Stimulated activated CD8-positive, alpha-beta memory T cell treated with anti-CD3 and anti-CD28 coated beads, Interleukin-15, amount 100 ng/mL, for 4 hours (primary cell): ENCODE measurements around the gene RASL10B.

Source experiments
- DNase-seq, 2 donors: peaks; one replicate each; pipeline ENCODE4 v3.0.0-alpha.2; 2020; ENCODE audit warnings: low read depth in 2 of 2

RASL10B gene

DNA sequence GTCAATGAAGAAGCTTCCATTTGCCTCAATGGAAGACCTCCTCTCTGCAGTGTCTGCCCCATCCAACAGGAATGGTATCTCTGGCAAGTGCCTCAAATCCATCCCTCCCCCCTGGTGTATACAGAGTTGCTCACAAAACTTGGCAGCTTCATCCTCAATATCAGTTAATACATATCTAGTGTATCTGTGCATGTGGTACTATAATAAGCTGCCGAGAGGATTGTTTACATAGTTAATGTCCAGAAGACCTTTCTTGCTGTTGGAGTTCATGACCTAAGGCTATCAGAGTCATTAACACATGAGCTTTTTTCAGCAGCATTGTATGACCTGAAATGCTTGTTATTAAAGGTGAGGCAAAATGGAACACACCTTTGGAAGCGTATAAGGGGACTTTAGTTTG is 14.0 kb upstream of the RASL10B start:
- DNase-seq: no peak

DNA sequence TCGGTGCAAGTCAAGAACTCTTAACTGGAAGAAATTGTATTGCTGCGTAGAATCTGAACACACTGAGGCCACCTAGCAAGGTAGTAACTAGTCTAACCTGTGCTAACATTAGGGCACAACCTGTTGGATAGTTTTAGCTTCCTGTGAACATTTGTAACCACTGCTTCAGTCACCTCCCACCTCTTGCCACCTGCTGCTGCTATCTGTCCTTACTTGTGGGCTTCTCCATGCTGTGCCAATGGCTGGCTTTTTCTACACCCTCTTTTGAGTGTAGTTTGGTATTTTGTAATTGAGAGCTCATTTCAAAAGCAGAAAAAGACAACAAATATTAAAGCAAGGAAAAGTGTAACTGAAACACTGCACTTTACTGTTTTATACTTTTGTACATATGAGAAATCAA is 7.7 kb upstream of the RASL10B start:
- no peak for DNase-seq

DNA sequence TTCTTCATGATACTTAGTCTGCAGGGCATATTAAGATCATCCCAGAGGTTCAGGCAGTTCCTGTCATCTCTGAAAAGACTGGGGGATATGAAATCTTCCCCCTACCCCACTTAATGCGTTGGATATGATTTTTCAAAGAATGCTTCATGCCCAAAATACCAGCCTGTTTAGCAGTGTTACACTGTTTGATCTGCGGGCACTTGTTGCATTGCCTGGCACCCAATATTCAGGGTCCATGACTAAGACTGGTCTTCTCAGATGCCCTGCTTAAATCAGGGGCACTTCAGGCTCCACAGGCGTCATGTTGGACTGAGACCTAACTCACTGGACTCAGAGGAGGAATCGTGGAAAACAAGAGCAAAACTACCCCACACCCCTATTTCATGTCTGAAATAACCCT is 6.4 kb upstream of the RASL10B start:
- DNase-seq: no peak

DNA sequence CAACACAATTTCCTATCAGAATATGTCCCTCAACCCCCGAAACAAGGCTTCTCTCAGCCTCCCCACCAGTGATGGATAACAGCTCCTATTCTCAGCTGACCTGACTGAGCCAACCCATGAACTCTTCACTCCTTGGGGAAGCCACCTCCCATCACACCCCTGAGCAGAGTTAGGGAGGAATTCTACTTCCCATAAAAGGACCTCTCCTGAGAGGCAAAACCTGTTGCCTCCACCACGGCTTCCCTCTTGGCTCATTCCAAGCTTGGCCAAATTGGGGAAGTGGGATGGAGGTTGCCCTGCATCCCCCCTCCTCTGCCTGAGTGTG is 5.7 kb upstream of the RASL10B start:
- DNase-seq: no peak

DNA sequence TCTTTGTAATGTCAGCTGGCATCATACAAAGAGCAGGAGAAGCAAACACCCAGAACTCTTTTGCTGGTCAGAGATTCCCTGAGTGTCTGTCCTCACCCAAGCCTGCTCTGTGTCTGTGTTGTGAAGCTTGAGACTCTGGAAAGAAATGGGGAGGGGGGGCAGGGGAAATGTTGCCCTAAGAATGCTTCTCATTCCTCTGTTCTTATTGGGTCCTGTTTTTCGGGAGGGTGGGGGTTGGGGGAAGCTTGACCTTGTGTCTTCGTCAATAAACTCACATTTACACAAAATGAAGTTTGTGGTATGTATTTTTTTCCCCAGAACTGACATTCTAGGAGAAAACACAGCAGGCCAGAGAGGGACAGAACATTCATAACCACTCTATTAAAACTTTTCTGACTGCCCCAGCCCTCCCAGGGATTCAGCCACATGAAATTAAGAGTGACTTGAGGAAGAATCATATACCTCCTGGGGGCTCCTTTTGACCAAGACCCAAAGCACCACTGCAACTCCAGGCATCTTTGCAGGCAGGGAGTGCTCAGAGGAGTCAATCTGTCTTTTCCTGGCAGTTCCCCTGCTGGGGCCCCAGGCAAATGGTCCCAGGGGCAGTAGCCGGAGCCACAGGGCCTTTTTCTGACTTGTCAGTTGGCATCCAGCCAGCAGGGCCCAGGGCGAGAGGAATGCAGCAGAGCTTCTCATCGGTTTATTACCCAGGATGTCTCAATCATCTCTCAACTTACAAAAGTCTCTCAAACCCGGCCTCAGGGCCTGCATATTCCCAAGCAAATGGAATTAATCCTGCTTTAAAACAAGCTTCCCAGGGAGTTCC is 5.1 kb upstream of the RASL10B start:
- no peak for DNase-seq

DNA sequence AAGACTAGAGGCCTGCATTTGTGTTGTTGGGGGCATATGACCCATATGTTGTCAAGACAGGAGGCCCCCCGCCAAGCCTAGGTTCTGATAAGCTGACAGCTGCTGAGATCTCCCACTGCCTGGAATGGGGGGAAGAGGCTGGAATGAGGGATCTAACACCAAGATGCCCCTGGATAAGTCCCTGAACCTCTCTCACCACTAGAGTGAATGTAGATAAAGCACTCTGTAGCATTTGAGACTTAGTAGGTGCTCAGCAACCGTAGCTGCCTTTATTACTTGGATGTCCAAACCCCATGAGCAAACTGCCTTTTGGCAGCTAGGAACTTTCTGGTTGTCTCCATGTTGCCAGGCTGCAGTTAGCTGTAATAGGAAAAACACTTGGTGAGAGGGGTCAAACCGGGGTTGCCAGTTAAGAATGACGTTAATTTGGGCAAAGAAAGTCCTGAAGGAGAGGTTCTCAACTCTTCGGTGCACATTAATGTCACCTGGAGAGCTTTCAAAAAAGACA is 4.4 kb upstream of the RASL10B start:
- DNase-seq: no peak

DNA sequence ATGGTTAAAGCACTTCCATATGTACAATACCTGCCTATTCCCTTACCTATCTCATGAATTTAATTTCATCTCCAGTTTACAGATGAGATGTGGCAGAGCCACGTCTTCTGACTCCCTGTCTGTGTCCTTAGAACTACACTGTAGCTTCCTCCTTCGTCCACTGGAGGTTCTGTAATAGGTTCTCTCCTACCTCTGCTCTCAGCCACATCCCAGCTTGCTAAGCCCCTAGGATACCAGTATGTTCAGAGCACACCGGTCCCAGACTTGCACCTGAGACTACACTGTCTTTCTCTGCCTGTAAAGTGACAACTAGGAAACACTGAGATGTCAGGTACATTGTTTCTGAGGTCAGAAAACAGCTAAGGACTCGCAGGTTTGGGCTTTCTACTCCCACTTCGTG is 3.8 kb upstream of the RASL10B start:
- DNase-seq: no peak

DNA sequence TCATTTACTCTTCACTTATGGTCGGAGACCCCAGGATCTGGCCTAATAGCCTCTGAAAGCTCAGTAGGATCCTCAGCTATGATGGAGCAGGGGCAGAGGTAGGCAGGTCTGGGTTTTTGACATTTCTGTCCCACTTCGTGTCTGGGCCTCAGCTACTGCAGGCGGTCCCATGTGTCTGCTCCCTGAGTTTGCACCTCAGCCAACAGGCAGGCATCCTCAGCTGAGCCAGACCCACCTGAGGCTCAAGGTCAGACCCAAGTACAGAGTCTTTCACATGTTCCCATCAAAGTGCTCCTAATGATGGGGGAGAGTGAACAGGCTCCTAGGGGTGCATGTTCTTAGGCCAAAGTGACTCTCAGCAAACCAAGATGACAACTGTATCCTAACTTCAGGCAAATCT is 2.9 kb upstream of the RASL10B start:
- DNase-seq: no peak

DNA sequence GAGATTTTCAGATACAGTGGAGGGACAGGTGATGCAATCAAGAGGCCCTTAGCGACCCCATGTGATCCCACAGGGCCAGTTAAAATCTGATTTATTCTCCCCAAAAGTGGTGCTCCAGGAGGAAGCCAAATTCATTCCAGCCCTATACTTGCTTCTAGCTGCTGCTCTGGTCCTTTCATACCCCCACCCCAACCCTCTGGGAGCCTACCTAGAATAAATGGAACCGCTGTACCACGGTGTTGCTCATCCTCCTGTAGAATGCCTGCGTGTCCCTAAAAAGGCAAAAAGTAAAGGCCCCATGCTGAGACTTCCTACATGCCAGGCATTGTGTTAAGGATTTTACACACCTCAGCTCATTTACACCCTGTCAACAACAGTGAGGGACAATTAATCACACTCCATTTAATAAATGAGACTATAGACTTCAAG is 2.0 kb upstream of the RASL10B start:
- DNase-seq: no peak

DNA sequence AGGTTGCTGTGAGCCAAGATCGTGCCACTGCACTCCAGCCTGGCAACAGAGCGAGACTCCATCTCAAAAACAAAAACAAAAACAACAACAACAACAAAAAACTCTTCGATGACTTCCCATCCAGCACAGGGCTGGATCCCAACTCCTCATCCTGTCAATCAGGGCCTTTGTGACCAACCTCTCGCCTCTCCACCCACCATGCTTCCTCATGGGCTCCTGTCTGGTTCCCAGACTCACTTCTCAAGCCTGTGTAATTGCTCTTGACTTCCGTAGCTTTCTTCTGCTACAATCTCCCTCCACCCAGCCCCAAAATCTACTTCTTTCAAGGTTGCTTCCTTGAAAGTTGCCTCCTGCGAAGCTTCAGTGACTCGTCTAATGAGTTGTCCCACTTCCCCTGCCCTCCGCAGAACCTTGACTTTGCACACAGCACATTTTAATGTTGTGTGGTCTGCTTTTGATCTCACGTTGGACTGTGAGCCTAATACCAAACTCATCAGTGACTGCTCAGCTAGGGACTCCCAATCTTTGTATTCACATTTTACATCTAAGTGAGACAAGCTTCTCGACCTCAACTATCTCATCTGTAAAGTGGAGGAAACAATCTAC is 936 bp upstream of the RASL10B start:
- DNase-seq: no peak

DNA sequence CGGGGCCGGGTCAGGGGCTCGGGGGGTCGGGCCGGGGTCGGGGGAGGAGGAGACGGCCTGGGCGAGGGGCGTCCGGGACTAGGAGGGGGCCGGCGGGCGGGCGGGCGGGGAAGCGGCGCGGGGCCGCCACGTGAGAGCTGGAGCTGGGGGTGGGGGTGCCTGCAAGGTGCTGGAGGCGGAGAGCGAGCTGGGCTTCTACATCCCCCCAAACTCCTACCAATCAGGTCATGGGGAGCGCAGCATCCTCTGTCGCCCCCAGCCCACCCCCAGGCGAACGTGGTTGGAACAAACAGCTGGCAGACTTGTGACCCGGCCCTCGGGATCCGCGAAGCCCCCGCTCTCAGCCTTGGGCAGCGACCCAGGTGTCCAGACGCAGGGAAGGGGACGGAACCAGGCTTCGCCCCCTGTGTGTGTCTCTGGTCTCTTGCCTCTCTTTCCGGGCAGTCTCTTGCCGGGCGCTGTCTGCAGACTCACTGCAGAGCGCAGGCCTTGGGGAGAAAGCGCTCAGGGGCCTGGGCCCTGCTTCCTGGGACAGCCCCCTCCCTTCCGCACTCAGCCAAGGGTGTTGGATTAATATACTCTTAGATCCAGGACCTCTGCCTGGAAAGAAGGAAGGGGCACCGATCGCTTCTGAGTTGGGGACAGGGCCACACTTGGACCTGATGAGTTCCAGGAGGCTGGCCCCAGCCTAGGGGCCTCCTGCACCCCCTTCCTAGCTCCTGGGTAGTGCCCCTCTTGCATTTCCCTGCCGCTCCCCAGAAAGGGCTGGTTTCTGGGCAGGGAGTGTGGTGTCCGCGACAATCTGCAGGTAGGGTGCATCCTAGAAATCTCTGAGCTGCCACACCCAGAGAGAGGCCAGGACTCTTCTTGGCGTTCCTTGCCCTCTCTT is 722 bp downstream of the RASL10B start:
- no peak for DNase-seq

DNA sequence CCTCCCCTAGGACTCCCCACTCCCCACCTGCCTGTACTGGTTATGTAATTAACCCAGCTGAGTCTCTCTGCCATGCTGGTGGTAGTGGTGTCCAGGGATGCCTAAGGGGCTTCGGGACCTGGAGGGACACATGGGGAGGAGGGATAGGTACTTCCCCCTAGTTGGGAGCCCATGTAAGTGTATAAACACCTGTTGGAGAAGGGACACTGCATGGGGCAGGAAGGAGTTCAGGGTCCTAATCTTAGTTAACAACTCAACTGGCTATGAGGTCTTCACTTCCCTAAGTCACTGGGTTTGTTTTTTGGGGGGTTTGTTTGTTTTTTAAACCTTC is 1.3 kb downstream of the RASL10B start:
- DNase-seq: no peak

DNA sequence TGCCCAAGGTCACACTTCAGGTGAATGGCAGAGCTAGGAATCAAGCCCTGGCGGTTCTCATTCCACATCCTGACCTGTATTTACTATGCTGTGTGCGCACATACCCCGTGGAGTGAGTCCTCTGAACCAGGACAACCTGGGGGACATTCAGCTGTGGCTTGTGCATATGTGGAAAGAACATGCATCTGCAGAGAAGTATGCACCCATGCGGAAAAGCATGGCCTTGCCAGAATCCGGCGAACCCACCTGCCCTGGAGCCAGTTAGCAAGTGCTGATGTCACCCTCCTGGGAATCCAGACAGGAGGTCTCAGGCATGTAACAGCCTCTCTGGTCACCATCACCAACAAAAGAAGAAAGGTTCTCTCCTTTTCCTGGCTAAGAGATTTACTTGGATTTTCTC is 1.9 kb downstream of the RASL10B start:
- no peak for DNase-seq

DNA sequence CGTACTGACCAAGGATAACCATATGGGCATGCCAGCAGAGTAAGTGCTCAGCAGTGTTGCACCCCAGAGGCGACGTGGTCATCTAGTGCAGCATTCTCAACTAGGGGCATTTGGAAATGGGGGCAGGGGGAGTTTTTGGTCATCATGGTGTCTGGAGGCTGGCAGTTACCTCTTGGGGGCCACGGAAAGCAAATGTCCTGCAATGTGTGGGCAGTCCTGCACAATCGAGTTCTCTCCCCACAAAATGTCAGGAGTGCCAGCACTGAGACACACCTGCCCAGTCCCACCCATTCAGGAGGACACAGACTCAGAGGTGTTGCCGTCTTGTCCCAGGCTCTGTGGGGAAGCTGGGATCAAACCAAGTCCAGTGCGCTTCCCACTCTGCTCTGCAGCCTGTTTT is 3.0 kb downstream of the RASL10B start:
- no peak for DNase-seq

DNA sequence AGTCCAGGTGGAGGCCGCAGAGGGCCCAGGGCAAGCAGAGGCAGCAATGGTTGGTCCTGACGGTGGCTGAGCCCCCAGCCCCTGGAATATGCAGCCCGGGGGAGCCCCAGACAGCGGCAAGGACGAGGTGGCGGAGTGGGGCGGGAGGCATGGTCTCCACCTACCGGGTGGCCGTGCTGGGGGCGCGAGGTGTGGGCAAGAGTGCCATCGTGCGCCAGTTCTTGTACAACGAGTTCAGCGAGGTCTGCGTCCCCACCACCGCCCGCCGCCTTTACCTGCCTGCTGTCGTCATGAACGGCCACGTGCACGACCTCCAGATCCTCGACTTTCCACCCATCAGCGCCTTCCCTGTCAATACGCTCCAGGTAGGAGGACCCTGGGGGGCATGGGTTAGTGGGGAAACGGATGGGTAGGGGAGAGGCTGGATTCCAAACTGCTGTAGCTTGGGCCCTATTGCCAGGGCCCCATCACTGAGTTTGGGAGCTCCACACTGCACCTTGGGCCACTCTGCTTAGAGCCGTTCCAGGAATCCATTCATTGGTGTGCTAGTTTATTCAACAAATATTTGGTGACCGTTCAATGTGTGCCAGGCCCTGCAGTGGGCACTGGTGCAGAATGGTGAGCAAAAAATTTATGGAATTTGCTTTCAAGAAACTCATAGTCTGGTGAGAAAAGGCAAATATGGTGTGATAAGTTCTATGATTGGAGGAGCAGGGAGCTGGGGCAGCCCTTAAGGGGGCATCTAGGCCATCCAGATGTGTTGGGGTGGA is 3.8 kb downstream of the RASL10B start:
- DNase-seq: no peak

DNA sequence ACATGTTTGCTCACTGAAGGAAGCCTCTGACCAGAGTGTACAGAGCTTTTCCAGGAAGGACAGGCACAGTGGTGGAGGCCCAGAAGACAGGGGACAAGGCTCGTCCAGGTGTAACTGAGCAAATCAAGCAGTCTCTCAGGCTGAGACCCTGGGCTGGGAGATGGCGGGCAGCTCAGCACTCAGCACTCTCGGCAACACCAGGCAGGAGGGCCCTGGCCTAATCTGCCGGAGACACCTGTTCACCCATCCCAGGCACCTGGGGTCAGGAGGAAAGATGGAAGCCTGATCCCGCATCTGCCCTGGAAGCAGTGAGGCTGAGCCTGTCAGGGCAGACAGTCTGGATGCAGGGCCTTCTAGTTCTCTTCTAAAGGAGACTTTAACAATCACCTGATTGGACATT is 4.8 kb downstream of the RASL10B start:
- no peak for DNase-seq

DNA sequence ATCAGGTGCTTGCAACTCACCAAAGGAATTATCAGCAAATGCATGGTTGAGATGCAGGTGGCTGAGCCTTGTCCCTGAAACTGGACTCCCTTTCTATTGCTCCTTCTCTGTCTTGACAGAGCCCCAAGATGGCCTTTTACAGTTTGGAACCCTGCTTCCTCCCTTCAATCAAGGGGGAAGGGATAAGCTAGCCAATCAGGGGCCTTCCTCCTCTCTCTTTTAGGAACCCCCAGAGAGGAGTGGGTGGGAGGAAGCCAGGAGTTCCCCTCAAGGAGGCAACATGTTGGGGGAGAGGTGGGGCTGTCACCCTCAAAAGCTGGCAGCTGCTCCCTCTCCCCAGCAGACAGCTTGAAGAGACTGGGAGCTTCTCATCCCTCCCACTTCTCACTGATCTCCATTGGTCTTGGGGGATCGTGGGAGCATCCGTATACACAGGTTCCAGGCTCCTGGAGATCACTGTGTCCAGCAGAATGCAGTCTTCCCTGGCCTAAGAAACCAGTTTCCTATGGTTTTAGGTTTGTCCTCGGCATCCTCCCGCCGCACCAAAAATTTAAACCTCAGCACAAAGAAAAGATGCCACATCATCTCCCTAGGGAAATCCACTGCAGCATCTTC is 7.2 kb downstream of the RASL10B start:
- no peak for DNase-seq

DNA sequence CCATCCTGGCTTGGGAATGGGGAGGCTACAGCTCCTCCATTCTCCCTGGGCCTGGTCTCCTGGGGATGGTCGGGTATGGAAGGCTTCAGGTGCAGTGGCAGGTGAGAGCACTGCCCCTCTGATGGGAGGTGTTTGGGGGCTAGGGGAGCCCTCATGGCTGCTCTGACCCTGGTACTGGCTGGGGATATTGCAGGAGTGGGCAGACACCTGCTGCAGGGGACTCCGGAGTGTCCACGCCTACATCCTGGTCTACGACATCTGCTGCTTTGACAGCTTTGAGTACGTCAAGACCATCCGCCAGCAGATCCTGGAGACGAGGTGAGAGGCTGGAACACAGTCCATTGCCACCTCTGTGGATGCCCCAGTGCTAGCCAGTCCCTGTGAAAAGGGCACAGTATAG is 8.8 kb downstream of the RASL10B start:
- DNase-seq: no peak

DNA sequence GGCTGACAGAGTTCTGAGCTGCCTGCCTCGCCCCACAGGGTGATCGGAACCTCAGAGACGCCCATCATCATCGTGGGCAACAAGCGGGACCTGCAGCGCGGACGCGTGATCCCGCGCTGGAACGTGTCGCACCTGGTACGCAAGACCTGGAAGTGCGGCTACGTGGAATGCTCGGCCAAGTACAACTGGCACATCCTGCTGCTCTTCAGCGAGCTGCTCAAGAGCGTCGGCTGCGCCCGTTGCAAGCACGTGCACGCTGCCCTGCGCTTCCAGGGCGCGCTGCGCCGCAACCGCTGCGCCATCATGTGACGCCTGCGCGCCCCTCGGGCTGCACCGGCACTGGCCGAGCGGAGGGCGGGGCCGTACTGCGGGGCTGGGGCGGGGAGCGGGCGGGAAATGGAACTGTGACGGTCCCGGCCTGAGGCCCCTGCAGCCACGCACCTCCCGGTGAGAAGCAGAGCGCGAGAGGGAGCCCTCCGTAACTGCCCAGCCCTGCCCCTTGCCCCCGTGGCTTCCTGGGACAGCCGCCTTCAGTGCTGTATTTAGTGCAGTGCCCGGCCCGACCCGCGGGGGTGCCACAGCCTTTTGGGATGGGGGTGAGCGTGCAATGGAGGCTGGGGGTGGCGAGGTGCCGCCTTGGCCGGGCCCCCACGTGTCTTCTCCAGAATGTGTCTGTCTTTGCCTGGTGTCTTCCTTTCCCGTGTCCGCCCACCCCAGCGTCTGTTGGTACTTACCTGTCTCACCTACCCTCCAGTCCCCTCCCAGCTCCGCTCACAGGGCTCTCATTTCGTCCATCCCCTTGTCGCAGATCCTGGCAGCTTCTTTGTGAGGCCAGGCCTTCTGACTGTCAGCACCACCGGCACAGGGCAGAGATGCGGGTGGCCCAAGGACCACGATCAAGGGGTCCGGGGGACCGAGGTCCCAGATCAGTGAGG is 9.8 kb downstream of the RASL10B start:
- no peak for DNase-seq

DNA sequence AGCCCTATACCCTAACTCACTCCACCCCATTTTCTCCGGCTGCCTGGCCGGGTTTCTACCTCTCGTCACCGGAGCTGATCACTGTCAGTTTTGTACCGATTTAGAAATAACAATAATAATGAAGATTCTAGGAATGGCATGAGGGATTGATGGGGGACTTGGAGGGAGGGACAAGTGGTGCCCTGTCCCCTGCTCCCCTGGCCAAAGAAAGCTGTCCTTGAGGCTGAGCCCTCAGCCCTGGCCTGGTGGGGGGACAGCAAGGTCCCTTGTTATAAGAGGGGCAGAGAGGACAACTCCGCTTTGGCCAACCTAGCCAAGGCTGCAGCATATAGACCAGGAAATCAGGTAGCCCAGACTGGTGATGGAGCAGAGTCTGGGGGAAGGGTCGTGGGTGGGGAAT is 11.1 kb downstream of the RASL10B start:
- DNase-seq: no peak
